OCI-LY1 (cell line): ENCODE results near the gene SCAPER.

Experiments used
- EZH2 ChIP-seq: fragments of 200-600 bp; sonication (generic), shearing (Covaris generic); IDR thresholded peaks from 2 replicates; pipeline ENCODE4 v1.8.0; 2017; ENCODE audit warnings: borderline replicate concordance, mixed run types, mild to moderate bottlenecking, antibody characterized with exemption, low read length, moderate library complexity, mixed read lengths
- TF ChIP-seq, protein P1 (sequence below): fragments of 200-600 bp; sonication (generic), shearing (Covaris generic); IDR thresholded peaks from 2 replicates; pipeline ENCODE4 v1.5.1; 2017; ENCODE audit warnings: mild to moderate bottlenecking, antibody characterized with exemption, low read length, moderate library complexity, mixed read lengths

DNA sequence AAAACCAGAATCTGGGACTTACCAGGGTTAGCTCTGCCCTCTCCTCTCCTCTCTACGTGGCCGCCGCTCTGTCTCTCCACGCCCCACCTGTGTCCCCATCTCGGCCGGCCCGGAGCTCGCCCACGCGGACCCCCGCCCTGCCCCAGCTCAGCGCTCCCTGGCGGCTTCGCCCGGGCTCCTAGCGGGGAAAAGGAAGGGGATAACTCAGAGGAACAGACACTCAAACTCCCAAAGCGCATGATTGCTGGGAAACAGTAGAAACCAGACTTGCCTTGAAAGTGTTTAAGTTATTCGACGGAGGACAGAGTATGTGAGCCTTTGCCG, 563.1 kb downstream of the SCAPER start:
- TF ChIP-seq, protein P1, sequence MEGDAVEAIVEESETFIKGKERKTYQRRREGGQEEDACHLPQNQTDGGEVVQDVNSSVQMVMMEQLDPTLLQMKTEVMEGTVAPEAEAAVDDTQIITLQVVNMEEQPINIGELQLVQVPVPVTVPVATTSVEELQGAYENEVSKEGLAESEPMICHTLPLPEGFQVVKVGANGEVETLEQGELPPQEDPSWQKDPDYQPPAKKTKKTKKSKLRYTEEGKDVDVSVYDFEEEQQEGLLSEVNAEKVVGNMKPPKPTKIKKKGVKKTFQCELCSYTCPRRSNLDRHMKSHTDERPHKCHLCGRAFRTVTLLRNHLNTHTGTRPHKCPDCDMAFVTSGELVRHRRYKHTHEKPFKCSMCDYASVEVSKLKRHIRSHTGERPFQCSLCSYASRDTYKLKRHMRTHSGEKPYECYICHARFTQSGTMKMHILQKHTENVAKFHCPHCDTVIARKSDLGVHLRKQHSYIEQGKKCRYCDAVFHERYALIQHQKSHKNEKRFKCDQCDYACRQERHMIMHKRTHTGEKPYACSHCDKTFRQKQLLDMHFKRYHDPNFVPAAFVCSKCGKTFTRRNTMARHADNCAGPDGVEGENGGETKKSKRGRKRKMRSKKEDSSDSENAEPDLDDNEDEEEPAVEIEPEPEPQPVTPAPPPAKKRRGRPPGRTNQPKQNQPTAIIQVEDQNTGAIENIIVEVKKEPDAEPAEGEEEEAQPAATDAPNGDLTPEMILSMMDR: no peak
- TF ChIP-seq EZH2: no peak
